Measurements from ENCODE around the gene TAAR6.
"Not testable (repeated sequence)": the region's sequence is repeated elsewhere in the genome, so short reads cannot be mapped to it uniquely, and the experiment has no call there.

TAAR6 gene

DNA sequence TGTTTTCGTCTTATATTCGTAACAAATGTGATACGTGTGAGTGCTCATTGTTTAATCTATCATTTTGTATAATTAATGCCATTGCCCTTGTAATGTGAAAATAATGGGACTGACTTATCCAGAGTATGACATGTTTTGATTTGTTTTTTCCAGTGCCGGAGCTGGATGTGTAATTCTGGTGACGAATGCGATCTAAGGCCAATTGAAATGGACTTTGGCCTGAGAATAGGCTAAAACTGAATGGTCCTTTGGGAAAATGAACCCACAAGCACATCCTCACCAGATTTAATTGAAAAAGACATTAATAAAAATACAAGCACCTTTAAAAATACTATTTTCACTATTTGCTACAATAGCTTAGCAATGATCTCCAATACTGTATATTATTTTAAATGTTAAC lies 26.1 kb downstream of the TAAR6 start:
- Histone ChIP-seq H3K9ac (ENCODE audit: low read length) (no peak overlapping the region), H3K27me3 (ENCODE audit: low read depth, low read length) (no peaks in the 10 kb centered on the region), H2AFZ (ENCODE audit: low read depth, low read length) (no peak overlapping the region), H3K4me1 (ENCODE audit: low read length) (no peaks in the 10 kb centered on the region), H3K4me3 (ENCODE audit: low read length) (no peak overlapping the region), H3K79me2 (ENCODE audit: low read length) (no peaks in the 10 kb centered on the region), H4K20me1 (ENCODE audit: insufficient read depth, low read length) (no peaks in the 10 kb centered on the region), H3K27ac (ENCODE audit: low read length) (no peak overlapping the region), H3K4me2 (ENCODE audit: low read length) (no peak overlapping the region), H3K36me3 (replicated peaks; ENCODE audit: low read depth, low read length) (no peaks in the 10 kb centered on the region), H3K9me3 (ENCODE audit: insufficient read depth, low read length) (no peaks in the 10 kb centered on the region)
- TF ChIP-seq, protein P1, sequence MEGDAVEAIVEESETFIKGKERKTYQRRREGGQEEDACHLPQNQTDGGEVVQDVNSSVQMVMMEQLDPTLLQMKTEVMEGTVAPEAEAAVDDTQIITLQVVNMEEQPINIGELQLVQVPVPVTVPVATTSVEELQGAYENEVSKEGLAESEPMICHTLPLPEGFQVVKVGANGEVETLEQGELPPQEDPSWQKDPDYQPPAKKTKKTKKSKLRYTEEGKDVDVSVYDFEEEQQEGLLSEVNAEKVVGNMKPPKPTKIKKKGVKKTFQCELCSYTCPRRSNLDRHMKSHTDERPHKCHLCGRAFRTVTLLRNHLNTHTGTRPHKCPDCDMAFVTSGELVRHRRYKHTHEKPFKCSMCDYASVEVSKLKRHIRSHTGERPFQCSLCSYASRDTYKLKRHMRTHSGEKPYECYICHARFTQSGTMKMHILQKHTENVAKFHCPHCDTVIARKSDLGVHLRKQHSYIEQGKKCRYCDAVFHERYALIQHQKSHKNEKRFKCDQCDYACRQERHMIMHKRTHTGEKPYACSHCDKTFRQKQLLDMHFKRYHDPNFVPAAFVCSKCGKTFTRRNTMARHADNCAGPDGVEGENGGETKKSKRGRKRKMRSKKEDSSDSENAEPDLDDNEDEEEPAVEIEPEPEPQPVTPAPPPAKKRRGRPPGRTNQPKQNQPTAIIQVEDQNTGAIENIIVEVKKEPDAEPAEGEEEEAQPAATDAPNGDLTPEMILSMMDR (IDR thresholded peaks at IDR 0.05; ENCODE audit: low read depth, low read length): no peak
- no peak for TF ChIP-seq EZH2phosphoT487 (IDR thresholded peaks at IDR 0.05; ENCODE audit: low read depth)

DNA sequence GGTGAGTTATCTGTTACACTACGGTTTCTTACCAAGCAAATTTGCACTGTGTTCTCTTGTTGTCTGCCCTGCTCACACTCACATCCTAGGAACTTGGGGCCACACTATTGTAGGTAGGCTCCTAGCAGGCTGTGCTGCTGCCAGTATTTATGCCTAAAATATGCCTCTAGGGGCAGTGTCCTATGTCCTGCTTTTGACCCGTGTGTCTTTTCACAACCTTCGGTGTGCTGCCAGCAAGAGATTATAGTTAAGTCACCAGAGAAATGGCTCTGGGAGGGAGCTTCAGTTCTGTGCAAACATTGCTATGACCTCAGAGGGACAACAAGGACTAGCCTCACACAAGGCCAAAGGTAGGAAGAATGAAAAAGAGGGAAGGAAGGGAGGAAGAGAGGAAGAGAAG lies 28.4 kb downstream of the TAAR6 start:
- H3K9ac ChIP-seq (ENCODE audit: low read length): no peak overlapping the region
- no peaks in the 10 kb centered on the region for H3K27me3 ChIP-seq (ENCODE audit: low read depth, low read length)
- no peak for TF ChIP-seq EZH2phosphoT487 (IDR thresholded peaks at IDR 0.05; ENCODE audit: low read depth)
- TF ChIP-seq, protein P1 (IDR thresholded peaks at IDR 0.05; ENCODE audit: low read depth, low read length): peak; percentile 56
- H3K79me2 ChIP-seq (ENCODE audit: low read length): no peaks in the 10 kb centered on the region
- no peak overlapping the region for H3K4me3 ChIP-seq (ENCODE audit: low read length)
- H3K9me3 ChIP-seq (ENCODE audit: insufficient read depth, low read length): no peaks in the 10 kb centered on the region
- no peaks in the 10 kb centered on the region for H3K36me3 ChIP-seq (replicated peaks; ENCODE audit: low read depth, low read length)
- peak overlapping the region; percentile 59 for H3K4me2 ChIP-seq (ENCODE audit: low read length)
- H2AFZ ChIP-seq (ENCODE audit: low read depth, low read length): peak overlapping the region; percentile 55; the same call in 1 of the 2 replicates
- no peaks in the 10 kb centered on the region for H4K20me1 ChIP-seq (ENCODE audit: insufficient read depth, low read length)
- H3K4me1 ChIP-seq (ENCODE audit: low read length): no peaks in the 10 kb centered on the region
- H3K27ac ChIP-seq (ENCODE audit: low read length): no peak overlapping the region

DNA sequence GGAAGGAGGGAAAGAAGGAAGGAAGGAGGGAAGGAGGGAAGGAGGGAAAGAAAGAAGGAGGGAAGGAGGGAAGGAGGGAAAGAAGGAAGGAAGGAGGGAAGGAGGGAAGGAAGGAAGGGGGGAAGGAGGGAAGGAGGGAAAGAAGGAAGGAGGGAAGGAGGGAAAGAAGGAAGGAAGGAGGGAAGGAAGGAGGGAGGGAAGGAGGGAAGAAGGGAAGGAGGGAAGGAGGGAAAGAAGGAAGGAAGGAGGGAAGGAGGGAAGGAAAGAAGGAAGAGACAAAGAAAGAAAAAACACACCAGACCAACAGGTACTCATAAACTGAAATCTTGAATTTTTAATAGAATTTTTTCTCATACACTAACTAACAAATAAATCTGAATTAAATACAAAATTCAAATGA lies 30.8 kb downstream of the TAAR6 start:
- not testable (repeated sequence) for H3K9me3 ChIP-seq (ENCODE audit: insufficient read depth, low read length); H3K4me3 ChIP-seq (ENCODE audit: low read length); H2AFZ ChIP-seq (ENCODE audit: low read depth, low read length); H3K4me2 ChIP-seq (ENCODE audit: low read length); H3K27ac ChIP-seq (ENCODE audit: low read length); H3K9ac ChIP-seq (ENCODE audit: low read length); H3K27me3 ChIP-seq (ENCODE audit: low read depth, low read length); H4K20me1 ChIP-seq (ENCODE audit: insufficient read depth, low read length); H3K4me1 ChIP-seq (ENCODE audit: low read length); H3K79me2 ChIP-seq (ENCODE audit: low read length); H3K36me3 ChIP-seq (replicated peaks; ENCODE audit: low read depth, low read length)

GRCh38 chr6:132604635-132605152 lies 34.6 kb downstream of the TAAR6 start:
- no peaks in the 10 kb centered on the region for H3K36me3 ChIP-seq (replicated peaks; ENCODE audit: low read depth, low read length)
- no peak overlapping the region for H3K4me3 ChIP-seq (ENCODE audit: low read length)
- no peaks in the 10 kb centered on the region for H3K9me3 ChIP-seq (ENCODE audit: insufficient read depth, low read length)
- TF ChIP-seq, protein P1 (IDR thresholded peaks at IDR 0.05; ENCODE audit: low read depth, low read length): no peak
- TF ChIP-seq EZH2phosphoT487 (IDR thresholded peaks at IDR 0.05; ENCODE audit: low read depth): no peak
- H3K4me1 ChIP-seq (ENCODE audit: low read length): no peaks in the 10 kb centered on the region
- H3K79me2 ChIP-seq (ENCODE audit: low read length): no peaks in the 10 kb centered on the region
- no peak overlapping the region for H3K9ac ChIP-seq (ENCODE audit: low read length)
- H3K27me3 ChIP-seq (ENCODE audit: low read depth, low read length): no peaks in the 10 kb centered on the region
- H3K27ac ChIP-seq (ENCODE audit: low read length): no peak overlapping the region
- no peak overlapping the region for H2AFZ ChIP-seq (ENCODE audit: low read depth, low read length)
- no peaks in the 10 kb centered on the region for H4K20me1 ChIP-seq (ENCODE audit: insufficient read depth, low read length)
- no peak overlapping the region for H3K4me2 ChIP-seq (ENCODE audit: low read length)
